SH-SY5Y (cell line): Measurements from ENCODE around the gene RPS8.

Source experiments
- GATA2 ChIP-seq: IDR thresholded peaks from 2 replicates; pipeline ENCODE4 v1.6.1; 2011; ENCODE audit warnings: mild to moderate bottlenecking, low read depth, low read length
- GATA3 ChIP-seq: IDR thresholded peaks from 2 replicates; pipeline ENCODE4 v1.6.1; 2011; ENCODE audit warnings: low read depth, mild to moderate bottlenecking, low read length, moderate library complexity

- TF ChIP-seq GATA2 (peak; percentile 7; the same call in 1 of the 2 replicates), GATA3 (no peak)
These were observed 35.8 kb upstream of the RPS8 start, which contains the start of gene KIF2C for GRCh38 chr1:44739307-44740178.
